ENCODE results near the gene SCAPER.
"Not testable (repeated sequence)": the region's sequence is repeated elsewhere in the genome, so short reads cannot be mapped to it uniquely, and the experiment has no call there.

The SCAPER gene

DNA sequence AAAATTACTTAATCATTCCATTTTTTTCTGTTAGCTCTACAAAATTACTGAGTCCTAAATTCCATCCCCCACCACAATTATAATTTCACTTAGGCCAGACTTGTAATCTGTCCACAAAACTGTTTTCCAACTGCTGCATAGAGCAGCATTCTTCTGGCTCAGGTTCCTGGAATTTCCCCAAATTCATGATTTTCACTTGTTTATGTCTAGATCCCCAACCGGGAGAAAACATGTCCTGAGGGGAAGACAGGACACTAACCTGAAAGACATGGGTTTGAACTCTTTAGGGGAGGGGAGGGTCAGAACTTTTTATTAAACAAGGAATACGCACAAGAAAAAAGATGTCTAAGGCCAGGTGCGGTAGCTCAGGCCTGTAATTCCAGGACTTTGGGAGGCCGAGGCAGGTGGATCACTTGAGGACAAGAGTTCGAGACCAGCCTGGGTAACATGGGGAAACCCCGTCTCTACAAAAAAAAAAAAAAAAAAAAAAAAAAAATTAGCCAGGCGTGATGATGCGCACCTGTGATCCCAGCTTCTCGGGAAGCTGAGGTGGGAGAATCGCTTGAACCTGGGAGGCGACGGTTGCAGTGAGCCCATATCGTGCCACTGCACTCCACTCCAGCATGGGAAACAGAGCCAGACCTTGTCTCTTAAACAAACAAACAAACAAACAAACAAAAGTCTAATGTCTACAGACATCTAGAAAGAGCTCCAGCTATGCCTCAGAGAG, 595.4 kb downstream of the SCAPER start:
- DNase-seq, result no peak

DNA sequence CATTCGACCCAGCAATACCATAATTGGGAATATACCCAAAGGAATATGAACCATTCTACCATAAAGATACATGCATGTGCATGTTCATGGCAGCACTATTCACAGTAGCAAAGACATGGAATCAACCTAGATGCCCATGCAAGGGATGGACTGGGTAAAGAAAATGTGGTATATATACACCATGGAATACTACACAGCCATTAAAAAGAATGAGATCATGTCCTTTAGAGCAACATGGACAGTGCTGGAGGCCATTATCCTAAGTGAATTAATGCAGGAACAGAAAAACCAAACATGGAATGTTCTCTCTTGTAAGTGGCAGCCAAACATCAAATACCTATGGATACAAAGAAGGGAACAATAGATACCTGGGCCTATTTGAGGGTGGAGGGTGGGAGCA, 601.2 kb downstream of the SCAPER start:
- no peak for DNase-seq

DNA sequence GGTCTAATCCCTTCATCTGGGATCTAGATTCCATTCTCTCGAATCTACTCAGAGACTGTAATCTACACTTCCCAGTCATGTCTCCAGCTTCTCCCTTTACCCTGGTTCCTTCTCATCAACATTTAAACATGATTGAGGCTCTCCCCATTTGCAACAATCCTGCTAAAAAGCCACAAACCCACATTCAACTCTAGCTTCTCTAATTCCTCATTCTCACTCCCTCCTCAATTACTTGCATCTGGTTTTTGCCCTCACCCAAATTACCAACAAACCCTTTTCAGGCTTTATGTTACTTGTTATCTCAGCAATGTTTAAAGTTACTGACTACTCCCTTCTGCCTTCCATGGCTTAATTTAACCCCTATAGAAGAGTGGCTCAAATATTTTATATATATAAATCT, 605.4 kb downstream of the SCAPER start:
- DNase-seq, result no peak

DNA sequence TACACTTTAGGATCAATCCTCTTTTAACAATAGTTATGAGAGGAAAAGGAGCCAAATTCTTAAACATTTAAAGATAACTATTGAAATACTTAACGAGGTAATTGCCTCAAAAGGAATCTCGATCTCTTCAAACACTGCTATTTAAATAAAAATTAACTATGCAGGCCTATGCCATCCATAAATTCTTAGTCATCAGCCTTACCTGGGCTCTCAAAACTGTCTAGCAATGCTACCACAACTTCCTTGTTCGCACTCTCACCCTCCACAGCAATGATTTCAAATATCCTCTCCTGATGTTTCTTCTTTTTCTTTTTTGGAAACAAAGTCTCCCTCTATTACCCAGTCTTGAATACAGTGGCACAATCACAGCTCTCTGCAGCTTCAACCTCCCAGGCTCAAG, 606.2 kb downstream of the SCAPER start:
- no peak for DNase-seq

- not testable (repeated sequence) for DNase-seq
Measured at GRCh38 chr15:76297951-76298350, 607.2 kb downstream of the SCAPER start.
